Stimulated activated CD8-positive, alpha-beta memory T cell treated with anti-CD3 and anti-CD28 coated beads, Interleukin-4, amount 100 ng/mL, for 4 hours (primary cell): Measurements from ENCODE around the gene KCNC1.

Experiments
- DNase-seq, 2 donors: peaks; one replicate each; pipeline ENCODE4 v3.0.0-alpha.2; 2020; ENCODE audit warnings: low read depth in 2 of 2, low spot score in 1 of 2

Gene KCNC1

DNA sequence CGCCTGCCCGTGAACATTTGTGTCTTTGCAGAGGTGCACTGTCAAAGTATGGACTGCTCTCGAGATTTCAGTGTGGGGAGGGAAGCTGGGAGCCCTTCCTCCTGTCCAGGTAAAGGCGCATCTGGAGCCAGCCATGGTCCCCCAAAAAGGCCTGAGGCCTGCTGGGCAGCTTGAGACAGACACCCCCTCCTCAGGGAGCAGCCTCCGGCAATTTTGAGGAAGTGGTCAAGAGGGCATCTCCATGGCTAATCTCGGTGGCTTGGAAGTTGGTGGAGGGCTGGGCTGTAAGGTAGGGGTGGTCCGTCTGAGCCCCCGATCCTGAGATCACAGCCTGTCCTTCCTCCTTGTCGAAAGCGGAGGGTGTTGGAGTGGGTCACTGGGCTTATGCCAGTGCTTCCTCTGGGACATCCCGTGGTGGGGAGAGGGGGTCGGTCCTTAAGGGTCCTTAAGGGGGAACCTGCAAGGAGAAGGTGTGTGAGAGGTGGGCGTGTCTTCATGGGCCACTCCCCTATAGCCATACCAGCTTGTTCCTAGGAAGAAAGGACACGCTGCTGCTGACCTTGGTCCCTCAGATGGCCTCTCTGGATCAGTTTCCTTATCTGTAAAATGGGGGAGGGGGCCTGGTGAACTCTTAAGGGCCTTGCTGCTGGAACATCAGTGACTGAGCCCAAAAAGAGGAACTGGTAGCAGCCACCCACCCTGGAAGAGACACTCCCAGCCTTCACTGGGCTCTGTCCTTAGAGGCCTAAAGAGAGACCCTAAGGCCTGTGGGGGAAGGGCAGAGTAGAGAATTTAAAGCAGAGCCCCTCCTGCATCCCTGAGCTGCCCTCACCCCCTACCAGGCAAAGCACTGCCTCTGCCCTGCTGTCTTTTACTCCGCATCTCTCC is 2.6 kb downstream of the KCNC1 start:
- DNase-seq, result no peak

DNA sequence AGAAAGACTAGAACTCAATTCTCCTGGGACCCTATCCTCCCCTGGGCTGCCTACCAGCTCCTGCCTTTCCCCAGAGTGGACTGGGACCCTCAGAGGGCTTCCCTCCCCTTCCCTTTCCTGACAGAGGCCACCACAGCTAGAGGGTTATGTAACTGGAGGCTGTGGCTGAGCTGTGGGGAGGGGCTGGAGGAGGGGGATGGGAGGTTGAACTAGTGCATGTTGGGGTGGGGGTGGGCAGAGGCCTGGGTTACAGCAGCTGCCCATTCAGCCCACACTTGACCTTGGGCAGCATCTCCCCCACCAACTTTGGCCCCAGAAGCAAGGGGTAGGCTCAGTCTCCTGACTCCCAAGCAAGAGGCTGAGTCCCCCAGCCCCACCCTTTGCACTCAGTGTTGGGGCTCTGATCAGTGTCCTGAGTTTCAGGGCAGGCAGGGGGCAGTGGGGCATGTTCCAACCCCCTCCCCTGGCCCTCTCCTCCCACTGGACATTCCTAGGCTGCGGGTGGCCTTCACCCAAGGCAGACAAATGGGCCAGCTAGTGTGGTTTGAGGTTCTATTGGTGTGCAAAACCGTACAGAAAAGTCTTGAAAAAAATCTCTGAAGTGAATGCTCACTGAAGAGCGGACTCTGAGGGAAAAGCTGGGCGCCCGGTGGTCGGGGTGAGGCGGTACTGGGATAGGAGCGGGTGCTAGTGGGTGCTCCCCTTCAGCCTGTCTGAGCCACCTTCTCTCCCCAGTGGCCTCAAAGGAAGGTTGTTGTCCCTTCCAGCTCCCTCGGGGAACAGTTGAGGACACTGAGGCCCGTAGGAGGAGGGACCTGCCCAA is 3.8 kb downstream of the KCNC1 start:
- no peak for DNase-seq

DNA sequence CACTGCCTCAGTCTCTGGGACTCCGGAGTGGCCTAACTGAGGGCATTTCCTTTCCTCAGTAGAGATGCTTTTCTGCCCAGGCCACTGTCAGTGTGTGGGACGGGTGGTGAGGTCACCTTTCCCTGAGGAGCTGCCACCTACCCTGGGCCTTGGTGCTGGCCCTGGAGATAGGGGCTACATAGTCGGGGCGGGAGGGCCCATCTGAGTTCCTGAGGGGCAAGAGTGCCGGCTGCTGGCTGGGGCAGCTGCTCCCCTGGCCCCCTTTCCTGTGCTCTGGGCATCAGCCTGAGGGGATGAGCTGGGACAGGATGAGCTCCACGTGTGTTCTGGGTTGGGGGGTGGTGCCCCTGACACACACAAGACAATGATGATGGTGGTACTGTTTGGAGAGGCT is 5.4 kb downstream of the KCNC1 start:
- DNase-seq, result no peak

DNA sequence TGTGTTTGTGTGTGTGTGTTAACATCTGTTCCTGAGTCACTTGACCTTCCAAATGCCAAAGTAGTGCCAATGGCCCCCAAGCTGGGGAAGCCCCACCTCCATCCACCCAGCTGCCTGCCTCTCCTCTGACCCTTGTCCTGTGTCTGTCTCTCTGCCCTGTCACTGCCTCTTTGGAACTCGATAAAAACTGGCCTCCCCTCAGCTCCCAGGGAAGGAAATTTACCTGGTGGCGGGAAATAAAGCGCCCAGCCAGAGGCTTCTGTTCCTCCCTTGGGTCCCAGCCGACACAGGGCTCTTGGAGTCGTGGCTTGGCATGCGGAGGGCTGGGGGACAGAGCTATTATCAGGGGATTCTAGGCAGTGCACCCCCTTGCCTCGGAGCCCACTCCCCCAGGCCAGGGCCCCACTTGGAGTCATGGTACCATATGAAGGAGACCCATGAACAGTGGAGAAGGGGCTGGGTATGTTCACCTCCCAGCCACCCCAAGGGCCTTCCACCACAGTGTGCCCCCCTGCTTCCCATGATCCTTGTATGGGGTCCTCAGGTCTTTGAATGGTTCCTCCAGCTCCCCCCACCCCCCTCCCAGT is 6.2 kb downstream of the KCNC1 start:
- no peak for DNase-seq

DNA sequence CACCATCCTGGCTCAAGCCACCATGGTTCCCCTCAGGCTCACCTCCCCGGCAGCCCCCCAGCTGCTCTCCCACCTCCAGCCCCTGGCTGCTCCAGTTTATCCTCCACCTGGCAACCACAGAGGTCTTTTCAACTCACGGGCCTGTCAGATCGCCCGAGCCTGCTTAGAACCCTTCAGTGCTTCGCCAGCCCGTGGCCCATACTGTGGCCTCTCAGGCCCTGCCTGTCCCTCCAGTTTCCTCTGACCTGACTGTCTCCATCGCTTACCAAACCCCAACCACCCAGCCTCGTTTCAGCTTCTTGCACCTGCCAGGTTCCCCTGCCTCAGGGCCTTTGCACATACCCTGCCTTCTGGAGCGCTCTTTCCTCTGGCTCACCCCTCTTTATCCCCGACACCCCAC is 6.9 kb downstream of the KCNC1 start:
- DNase-seq, result no peak

DNA sequence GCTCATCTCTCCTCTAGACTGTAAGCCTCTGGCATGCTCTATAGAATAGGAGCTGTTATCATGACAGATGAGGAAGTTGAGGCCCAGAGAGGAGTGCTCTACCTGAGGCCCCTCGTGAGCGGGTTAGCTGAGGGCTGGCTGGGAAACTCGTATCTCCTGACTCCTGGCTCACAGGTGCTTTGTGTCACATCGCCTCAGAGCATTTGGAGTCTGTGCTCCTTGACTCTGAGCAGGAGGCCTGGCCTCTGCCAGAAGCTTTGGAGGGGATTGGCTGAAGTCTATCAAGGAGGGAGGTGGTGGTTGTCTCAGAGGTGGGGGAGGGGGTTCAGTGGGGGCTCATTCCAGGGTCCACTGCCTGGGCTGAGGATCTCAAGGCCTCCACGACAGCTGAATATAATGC is 7.4 kb downstream of the KCNC1 start:
- no peak for DNase-seq

DNA sequence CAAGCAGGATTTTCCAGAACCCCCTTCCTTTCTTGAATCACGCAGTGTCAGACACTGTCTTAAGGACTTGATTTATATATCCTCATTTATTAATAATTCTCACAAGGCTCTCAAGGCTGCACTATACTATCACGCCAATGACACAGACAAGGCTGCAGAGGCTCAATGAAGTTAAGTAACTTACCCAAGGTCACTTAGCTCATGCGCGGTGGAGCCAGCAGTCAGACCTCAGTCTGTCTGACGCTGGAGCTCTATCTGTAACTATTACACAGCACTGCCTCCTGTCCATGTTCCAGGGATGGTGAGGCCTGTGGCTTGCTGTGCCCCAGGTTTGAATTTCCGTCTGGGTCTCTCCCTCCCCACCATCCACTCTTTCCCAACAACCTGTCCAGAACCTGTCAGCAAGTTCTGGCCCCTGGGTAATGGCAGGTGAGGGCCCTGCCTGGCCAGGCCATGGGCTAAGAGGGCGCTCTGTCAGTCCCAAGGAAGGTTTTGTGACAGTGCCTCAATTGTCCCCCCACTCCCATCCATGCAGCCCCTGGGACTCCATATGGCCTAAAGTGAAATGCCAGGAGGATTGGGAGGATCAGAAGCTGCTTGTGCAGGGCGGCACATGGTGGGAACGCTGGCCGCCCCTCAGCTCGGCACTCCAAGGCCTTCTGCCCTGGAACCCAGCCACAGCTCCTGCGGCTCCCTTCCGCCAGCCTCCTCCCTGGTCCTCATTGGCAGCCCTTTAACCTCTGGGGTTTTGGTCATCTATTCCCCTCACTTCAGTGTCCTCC is 8.6 kb downstream of the KCNC1 start:
- DNase-seq, result no peak

DNA sequence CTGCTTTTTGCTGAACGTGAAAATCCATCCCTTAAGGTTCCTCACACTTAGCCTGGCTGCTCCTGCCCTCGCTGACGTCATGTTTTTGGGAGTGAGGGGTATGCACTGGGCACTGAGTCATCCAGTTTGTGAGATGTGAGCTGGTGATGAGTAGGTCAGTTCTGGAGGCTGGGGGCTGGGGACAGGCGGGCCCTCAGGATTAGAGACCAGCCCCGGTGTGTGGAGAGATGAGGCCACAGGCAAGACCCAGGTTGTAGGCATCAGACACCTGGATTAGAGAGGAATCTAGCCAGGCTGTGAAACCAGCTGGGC is 9.2 kb downstream of the KCNC1 start:
- DNase-seq, result no peak

DNA sequence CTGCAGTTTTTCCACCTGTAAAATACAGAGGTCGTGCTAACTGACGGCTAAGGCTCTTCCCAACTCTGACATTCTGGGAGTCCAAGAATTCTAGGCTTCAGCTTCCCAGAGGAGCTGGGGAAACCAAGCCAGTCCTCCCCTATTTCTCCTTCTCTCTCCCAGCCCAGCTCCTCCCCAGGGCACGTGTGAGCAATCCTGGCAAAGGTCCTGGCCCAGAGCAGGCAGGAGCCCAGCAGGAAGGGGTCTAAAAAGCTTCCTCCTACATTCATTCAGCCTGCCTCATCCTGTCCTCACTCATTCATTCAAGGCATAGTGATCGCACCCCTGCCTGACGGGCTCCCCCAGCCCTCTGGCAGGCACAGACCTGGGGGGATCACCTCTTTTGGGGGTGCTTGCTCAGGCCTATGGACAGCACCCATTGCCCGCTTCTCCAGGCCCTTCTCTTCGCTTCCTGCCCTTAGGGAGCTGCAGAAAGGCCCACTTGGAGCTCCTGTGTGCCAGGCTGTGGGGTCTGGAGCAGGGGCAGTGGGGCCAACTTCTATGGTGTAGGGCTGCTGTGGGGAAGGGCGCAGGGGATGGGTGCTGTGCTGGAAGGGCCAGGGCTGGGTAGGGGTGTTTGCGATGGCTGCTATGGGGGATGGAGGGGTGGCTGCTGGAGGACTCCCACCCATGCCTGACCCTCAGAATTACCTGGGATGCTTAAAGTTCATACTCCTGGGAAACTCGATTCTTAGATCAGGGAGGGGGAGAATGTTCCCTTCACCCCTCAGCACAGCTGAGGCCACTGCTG is 9.8 kb downstream of the KCNC1 start:
- DNase-seq, result no peak

DNA sequence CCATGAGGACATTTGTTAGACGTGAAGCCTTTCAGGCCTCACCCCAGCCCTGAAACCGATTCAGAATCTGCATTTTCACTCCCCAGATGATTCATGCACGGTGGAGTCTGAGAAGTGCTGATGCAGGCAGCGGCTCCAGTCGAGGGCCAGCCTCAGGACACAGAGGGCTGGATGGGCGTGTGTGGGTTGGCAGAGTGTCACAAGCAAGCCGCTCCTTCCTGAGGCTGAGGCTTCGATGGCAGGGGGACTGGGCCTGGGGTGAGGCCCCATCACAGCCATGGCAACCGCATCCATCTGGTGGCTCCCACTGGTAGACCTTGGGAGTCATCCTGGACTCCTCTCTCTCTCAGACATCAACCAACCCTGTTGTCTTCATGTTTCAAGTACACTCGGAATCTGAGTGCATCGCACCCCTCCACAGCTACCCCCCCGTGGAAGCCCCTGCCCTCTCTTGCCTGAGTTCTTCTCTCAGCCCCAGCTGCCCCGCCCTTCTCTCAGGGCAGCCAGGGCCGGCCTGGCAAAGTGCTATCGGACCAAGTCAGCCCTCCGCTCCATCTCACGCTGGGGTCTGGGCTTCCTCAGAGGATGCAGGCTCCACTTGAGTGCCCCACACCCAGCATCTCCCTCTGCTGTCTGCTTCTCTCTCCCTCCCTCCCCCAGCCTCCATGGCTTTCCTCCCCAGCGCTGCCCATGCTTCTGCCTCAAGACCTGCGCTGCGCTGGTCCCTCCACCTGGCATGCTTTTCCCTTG is 10.6 kb downstream of the KCNC1 start:
- no peak for DNase-seq

DNA sequence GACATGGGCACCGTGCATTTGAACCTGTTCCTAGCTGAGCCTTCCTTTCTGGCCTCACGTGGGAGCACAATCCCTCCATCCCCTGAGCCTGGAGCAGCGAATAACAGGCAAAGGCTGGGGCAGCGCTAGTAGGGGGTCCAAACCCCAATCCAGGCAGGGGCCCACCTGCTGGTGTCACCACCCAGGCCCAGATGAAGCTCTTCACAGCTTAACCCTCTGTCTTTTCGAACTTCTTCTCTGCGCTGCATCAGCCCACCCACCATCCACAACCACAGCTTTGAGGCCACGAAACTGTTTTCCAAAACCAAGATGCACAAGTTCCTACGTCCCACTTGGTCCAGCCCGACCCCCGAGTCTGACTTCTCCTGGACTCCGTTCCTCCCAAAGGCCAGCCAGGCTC is 11.5 kb downstream of the KCNC1 start:
- no peak for DNase-seq

DNA sequence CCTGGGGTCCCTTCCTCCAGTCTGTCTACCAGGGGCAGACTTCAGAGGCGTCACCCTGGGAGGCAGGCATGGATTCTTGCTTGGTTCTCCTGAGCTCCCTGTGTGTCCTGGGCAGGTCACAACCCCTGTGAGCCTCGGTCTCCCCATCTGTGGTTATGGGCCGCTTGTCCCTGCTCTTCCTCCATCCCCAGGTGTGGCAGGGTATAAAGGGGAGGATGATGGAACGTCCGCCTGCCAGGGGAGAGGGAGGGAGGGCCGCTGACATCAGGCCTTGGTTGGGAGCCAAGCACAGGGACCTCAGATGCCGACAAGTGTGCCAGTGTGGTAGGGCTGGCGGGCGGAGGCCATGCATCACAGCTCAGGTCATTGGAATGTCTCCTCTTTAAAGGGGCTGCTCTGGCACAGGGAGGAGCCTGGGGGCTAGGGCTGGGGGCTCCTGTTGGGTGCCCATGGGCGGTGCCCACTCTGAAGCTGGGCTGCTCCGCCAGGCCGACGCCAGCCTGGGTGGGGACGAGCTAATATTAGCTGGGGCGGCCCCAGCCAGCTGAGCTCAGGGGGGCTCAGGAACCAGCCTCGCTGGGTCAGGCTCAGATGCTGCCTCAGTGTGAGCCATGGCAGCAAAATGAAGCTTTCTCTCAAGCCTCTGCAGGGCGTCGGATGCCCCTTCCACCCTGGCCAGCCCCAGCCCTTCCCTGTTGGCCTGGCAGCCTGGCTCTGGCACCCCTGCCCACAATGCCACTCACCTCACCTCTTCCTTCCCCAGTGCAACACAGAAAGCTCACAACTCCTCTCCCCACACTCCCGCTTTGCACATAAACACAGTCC is 12.8 kb downstream of the KCNC1 start:
- no peak for DNase-seq

DNA sequence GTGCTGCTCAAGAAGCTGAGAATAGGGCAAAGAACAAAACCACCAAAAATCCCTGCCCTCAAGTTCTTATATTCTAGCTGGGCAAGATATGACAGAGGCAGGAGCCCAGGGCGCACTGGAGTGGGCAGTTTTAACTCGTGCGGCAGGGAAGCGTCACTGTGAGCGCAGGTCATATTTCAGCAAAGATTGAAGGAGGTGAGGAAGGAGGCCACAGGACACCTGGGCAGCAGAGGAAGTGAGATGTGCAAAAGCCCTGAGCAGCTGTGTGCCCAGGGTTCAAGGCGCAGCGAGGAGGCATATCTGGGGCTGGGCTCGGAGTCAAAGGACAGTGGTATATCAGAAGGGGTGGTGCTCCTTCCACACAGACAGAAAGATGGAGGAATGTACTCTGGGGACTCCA is 13.5 kb downstream of the KCNC1 start:
- DNase-seq, result no peak

DNA sequence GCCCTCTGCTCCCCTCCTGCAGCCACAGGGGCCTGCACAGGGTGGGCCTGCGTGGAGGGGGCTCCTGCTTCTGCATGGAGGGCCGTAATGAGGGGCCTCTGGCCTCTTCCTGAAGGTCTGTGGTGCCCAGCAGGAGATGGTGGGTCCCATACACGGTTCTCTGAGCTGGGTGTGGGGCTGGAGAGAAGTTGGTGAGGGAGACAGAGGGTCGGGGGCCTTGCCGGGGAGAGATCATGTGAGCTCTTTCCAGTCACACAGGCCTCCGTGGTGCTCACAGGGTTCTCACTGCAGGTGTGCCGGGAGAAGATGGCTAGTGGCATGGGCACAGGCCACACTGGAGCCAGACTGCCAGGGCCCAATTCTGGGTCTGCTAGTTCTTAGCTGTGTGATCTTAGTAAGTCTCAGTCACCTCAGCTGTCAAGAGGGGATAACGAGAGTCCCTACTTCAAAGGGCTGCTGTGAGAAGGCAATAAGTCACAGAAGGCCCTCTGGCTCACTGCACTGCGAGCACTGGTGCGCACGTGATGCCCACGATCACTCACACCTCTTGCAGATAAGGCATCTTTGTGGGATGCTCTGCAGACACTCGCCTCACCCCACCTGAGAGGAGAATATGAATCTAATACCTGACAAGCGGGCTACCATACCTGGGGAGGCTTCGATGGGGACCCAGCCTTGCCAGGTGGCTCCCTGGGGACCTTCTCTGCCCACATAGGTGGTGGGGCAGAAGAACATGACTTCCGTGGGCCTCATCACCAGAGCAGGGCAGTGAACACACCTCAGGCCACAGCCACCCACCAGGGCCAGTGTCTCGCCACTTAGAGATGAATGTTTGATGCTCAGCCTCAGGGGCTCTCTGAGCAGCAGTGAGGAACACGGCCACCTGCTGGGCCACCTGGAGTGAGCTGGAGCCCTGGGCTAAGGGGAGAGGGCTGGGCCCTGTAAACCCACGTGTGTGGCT is 14.5 kb downstream of the KCNC1 start:
- no peak for DNase-seq

DNA sequence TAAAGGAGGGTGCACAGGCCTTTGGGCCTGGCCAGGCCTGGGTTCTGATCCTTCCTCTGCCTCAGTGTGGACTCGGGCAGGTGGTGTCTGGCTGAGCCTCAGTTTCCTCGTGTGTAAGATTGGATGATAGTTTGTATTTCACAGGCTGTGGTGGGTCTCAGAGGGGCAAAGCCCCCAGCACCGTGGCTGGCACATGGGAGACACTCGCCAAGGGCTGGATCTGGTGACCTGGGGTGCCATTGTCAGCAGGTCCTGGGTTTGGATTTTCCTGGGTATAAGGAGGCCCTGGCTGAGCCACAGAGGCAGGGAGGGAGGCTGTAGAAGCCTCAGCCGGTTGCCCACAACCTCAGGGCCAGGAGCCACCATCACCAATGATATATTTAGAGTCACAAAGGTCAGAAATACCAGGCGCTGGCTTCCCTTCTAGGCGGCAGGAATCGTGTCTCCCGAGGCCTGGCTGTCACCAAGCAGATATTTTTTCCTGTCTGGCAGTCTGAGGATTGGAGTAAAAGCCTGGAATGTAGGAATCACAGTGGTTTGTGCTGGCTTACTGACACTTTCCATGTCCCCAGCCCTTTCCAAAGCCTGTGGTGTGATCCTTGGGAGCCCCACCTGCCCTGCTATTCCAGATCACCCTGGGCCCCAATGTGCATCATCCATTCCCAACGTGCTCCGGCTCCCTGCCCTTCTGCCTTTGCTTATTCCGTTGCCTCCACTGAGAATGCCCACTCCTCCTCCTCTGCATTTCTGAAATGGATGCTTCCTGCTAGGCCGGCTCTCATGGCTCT is 15.6 kb downstream of the KCNC1 start:
- DNase-seq, result no peak

DNA sequence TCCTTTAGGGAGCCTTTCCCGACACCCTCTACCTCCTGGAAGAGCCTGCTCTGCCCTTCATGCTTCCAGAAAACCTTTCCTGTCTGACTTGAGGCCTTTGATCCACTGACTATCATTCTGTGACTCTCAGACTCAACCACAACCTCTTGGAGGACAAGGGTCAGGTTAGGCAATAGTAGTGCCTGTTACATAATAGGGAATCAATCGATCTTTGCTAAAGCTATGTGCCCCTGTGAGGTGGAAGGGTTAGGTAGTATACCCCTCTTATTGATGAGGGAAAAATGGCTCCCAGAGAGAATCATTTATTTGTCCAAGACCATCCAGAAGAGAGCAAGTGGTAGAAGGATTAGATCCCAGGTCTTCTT is 16.2 kb downstream of the KCNC1 start:
- no peak for DNase-seq

DNA sequence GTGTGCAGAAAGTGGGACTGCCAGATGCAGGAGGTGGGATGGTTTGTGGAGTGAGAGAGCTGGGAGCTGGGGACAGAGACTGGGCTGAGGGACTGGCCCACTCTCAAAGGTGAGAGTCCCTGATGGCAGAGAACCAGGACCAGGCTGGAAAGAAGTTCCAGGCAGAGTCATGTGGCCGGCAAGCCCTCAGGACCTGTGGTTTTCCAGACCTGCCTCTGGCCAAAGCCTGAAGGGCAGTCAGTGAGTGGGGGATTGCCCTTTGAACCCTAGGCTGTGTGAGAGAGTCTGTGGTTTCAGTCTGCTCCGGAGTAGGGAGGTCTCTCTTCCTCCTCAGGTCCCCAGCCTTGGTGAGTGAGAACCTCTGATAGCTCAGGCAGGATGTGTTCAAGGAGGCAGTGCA is 17.0 kb downstream of the KCNC1 start:
- no peak for DNase-seq
